Measurements from ENCODE around the gene CUEDC2.
"Not testable (repeated sequence)": the region's sequence is repeated elsewhere in the genome, so short reads cannot be mapped to it uniquely, and the experiment has no call there.

CUEDC2 gene

DNA sequence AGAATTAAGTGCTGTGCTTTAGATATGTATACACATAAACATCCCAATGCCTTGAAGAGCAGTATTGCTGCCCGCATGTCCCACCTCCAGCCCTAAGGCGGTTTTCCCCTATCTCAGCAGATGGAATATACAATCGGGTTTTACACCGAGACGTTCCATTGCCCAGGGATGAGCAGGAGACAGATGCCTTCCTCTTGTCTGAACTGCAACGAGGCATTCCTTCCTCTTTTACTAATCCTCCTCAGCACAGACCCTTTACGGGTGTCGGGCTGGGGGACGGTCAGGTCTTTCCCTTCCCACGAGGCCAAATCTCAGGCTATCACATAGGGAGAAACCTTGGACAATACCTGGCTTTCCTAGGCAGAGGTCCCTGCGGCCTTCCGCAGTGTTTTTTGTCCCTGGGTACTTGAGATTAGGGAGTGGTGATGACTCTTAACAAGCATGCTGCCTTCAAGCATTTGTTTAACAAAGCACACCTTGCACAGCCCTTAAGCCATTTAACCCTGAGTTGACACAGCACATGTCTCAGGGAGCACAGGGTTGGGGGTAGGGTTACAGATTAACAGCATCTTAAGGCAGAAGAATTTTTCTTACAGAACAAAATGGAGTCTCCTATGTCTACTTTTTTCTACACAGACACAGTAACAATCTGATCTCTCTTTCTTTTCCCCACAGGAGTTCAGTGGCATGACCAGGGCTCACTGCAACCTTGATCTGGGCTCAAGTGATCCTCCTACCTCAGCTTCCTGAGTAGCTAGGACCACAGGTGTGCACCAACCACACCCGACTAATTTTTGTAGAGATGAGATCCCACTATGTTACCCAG, 22.5 kb upstream of the CUEDC2 start:
- DNase-seq, result not testable (repeated sequence)

DNA sequence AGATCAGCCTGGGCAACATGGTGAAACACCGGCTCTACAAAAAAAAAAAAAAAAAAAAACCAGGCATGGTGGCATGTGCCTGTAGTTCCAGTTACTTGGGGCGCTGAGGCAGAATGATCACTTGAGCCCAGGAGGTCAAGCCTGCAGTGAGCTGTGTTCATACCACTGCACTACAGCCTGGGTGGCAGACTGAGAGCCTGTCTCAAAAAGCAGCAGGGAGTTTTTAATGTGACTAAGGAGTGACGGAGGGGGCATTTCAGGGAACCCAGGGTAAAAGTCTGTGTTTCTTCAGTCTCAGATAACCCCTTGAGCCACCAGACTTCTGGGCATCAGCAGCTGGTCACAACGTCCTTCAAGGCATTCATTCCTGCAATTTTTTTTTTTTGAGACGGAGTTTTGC, 21.1 kb upstream of the CUEDC2 start:
- no peak for DNase-seq

DNA sequence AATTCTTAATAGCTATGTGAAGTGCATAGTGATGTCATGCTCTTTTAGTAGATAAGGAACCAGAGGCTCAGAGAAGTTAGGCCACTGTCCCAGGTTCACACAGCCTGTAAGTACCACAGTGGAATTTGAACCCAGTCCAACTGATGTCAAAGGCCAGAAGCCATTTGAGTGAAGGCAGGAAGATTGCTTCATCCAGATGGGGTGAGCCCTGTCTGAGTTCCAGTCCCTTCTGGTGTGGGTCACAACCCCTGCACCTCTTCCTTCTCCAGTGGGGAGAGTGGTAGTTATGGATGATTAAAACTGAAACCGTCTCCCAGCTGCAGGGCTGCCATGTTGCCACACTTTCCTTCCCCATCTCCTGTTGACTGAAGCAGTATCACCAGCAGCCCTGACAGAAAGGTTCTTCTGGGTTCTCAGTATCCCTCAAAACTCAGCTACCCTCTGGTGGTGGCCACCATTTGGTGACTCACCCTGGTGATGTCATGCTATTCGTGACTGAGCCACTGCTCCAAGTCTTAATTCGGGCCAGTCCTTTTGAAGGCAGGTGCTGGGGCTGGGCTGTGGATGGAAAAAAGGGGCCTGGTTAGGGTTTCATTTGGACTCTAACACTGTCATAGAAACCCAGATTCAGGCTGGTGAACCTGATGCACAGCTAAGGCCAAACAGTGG, 20.4 kb upstream of the CUEDC2 start:
- no peak for DNase-seq

DNA sequence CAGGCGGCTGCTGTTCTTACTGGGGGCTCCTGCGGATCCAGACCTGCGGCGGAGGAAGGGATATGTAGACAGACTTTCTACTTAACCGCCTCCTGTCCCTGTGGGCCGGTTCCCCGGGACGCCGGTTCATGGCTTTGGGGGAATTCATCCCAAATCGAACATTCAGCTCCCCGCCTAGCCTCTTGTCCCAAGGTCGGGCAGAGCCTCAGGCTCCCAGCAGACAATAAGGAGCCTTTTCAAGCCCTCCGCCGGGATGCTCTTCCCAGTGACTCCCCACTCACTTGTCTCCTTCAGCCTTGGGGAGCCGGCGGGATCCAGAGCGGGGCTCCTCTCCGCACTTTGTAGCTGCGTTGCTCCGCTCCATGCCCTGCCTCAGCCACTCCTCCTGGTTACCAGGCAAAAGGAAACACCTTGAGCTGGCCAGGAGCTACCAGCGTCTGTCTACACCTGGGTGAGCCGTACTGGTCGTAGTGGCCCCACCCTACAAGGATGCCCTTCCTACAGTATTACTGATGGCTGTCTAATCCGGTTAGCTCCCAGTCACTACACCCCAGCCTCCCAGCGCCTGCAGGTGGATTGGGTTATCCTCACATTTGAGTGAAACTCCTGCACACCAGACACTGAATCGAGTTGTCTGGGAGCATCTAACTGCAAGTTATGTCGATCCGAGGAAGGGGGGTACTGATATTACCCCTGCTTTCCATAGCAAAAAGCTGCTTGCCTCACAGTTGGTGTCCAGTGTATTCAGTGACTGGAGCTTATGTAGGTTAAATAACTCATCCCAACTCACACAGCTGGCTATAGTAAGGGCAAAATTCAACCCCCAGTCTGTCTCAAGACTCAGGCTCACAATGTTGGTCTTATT, 19.0 kb upstream of the CUEDC2 start, which contains the start of gene C10orf95:
TSS of gene C10orf95 (minus strand) at position 439 of the 865 bp plus-strand sequence. CDS start 450 bp downstream, outside the sequence.
- DNase-seq, result no peak

DNA sequence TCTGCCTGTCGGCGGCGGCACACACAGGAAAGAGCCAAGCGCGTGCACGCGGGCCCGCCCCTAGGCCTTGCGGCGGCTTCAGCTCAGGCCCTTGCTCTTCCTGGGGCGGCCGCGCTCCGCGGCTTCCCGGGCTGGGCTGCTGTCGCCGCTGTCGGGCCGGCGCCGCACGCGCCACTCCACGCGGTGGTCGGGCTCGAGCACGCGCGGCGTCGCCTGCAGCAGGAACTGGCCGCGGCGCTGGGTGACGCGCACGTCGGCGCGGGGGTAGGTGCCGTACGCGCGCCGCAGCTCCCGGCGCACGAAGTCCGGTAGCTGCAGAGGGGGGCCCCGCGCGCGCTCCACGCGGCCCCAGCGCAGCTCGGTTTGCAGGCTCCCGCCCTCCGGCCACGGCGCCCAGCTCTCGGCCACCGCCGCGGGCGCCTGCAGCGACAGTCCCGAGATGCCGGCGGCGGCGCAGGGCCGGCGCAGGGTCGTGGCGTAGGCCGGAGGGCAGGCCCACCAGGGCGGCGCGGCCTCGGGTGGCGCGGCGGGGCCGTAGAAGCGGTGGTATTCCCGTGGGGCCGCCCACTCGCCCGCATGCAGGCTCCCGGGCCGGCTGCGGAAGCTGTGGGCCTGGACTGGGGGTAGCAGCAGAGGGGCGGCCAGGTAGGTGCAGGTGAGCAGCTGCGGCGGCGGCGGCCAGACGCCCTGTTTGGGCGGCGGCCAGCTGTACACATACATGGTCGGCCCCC, 18.2 kb upstream of the CUEDC2 start:
- peak; percentile 44 to 87 (median 66) for DNase-seq

DNA sequence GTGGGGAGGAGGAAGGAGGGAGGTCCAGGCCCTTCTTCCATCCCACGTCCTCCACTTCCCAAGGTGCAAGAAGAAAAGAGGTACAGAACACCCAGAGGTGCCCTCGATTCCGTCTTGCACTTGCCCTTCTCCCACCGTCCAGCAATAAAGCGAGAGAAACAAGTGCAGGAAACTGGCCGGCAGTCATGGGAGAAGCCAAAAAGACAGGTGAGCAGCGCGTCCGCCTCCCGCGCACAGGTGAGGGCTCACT, 17.7 kb upstream of the CUEDC2 start:
- no peak for DNase-seq

DNA sequence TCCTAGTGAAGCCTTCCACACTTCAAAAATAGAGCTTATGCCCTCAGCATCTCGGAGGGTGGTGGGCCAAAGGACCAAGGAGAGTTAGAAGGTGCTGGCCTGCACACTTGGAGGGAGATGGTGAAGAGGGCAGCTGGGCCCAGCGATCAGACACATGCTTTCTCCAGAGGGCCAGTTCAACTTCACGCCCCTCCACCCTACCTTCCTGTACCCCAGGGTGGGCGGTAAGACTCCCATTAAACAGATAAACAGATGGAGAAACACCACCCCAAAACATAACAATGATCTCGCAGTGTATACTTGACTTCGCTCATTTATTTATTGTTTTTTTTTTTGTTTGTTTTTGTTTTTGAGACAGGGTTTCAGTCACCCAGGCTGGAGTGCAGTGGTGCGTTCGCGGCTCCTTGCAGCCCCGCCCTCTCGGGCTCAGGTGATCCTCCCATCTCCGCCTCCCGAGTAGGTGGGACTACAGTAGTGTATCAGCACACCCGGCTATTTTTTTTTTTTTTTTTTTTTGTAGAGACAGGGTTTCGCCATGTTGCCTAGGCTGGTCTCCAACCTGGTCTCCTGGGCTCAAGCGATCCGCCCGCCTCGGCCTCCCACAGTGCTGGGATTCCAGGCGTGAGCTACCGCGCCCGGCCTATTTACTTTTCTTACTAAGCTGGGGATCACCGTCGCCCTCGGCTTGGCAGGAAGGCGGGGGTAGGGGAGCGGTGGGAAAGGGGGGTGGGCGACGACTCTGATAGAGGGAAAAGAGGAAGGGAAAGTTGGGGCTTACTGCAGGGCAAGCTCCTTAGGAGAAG, 17.1 kb upstream of the CUEDC2 start:
- DNase-seq, result peak; percentile 42 to 81 (median 56)

DNA sequence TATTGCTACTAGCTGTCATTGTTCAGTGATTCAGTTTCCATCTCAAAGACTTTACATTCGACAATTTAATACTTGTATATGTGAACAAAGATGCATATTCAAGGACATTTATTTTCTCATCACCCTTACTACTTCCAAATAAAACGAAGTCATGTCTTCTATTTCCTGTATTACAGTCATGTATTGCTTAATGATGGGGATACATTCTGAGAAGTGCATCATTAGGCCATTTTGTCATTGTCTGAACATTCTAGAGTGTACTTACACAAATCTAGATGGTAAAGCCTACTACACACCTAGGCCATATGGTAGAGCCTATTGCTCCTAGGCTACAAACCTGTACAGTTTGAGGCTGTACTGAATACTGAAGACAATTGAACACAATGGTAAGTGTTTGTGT, 12.5 kb upstream of the CUEDC2 start:
- no peak for DNase-seq

DNA sequence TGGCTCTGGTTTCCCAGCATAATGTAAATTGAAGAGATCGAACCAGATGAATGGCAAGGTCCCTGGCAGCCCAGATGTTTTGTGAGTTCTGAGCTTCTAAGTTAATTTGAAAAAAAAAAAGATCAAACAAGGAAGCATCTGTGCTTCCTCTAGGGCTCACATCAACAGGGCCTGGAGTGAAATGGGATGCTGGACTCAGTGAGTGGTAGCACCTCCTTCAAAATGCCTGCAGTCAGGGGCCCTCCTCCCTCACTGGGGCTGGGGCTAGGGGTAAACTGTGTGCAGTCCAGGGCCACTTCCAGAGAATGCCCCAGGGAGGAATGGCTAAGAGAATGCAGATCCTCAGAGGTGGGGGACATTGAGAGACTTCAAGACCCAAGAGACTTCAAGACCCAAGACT, 6.0 kb upstream of the CUEDC2 start:
- DNase-seq, result no peak

DNA sequence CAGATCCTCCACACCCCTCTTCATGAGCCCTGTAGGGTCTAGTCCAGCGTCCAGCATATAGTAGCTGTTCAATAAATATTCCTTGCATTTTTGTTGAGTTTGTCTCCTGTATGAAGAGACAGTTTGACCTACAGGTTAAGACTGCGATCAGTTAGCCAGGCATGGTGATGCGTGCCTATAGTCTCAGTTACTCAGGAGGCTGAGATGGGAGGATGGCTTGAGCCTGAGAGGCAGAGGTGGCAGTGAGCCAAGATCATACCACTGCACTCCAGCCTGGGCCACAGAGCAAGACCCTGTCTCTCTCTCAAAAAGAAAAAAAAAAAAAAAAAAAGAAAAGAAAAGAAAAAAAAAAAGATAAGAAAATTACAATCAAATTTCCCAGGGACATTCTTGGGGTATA, 5.1 kb upstream of the CUEDC2 start:
- DNase-seq, result no peak

DNA sequence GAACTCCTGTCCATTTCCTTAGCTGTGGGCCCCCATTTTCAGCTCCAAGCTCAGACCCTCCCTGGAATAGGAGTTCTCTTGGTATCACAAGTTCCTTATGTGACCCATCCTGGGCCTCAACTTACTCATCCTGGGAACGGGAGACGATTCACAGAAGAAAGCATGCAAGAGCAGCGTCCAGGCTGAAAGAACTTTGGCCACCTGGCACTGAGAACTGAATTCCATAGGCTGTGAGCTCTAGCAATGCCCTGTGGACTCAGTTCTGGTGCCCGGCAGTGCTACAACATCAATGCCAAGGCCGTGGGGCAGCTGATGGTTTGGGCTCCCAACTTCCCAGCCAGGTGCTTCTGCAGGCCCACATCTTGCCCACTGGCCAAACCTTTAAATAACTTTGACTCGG, 3.9 kb upstream of the CUEDC2 start:
- DNase-seq, result no peak

DNA sequence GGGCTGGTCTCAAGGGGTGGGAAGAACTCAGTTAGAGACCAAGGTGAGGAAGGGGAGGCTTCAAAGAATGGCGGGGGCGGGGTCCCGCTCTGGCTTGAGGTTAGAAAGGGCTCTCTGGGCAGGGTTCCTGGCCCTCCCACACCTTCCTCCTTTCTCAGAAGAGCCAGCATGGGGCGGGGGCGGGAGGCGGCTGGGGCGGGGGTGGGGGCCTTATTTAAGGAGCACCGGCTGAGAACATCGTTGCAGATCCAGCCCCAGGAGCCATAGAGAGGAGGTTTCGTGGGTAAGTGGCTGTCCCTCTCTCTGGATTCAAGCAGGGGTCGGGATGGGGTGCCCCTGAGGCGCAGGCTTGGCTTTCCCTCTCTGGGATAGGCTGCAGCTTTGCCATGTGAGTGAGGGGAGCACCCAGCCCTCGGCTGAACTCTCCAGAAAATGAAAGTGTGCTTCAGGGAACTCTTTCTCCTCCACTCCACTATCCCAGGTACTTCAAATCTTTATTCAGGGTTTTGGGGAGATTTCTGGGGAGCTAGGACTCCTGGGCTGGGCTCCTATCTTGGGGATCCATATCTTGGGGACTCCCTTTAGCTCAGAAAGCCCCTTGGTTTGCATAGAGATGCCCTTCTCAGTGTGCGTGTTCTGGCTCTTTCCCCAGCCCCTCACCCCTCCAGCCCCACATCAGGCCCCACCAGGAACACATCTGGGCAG, 3.3 kb upstream of the CUEDC2 start:
- no peak for DNase-seq

DNA sequence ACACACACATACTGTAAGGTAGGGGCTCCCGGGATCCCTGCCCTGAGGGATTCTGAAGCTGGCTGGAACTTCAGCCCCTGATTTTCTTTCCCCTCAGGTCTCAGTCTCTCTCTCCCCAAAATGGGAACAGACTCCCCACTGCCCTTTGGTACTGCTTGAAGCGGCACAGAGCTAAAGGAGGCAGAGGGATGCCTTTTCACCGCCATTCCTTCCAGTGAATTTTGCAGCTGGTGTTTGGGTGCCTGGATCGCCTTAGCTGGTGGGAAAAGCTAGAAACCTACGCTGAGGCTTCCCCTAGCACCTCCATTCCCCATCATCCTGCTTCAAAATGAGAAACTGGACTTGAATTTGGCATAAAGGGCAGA, 2.7 kb upstream of the CUEDC2 start:
- DNase-seq, result no peak

DNA sequence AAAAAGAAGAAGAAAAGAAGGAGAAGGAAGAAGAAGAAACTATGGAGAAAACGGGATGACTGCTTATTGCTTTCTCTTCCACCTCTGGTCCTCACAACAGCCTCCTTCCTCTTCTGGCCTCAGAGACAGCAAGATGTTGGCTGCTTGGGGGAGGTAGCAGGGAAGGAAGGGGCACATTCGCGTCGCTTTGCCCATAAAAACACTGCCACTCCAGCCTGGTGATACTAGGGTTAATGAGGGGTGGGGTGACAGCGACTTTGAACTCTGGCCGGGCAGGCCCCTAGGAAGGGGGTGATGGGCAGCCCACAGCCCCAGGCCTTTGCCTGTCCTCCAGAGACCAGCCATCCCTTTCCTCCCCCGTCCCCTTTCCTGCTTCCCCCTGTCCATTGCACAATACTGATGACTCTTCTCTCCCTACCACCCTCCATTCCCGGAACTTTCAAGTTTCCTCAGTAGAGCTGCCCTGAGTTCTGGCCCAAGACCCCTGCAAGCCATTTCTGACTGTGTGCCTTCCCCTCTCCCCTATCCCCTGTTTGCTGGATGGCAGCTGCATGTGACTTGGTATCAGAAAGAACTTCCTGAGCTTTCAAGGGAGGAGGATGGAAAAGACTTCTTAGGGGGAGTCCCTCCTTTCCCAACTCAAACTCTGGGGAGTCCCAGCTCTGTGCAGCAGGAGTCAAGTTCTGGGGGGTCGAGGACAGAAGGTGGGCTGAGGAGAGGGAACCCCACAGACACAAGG, 2.2 kb upstream of the CUEDC2 start:
- no peak for DNase-seq

DNA sequence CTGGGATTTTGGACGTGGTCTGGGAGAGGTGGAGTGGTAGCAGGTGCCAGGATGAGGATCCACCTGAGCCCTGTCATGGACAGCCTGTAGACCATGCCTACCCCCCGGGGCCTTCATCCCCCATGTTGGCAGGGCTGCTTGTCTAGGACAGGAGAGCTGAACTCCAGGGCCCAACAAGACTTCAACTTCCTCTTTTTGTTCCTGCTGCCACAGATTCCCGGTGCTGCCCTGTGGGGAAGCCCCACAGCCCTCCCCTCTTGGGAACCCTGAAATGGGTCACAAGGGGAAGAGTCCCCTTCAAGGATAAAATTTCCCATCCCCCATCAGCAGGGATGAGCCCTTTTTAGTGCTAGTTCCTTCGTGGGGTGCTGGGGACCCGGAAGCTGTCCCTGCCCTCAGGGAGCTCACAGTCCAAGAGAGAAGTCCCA, 1.3 kb upstream of the CUEDC2 start:
- no peak for DNase-seq

DNA sequence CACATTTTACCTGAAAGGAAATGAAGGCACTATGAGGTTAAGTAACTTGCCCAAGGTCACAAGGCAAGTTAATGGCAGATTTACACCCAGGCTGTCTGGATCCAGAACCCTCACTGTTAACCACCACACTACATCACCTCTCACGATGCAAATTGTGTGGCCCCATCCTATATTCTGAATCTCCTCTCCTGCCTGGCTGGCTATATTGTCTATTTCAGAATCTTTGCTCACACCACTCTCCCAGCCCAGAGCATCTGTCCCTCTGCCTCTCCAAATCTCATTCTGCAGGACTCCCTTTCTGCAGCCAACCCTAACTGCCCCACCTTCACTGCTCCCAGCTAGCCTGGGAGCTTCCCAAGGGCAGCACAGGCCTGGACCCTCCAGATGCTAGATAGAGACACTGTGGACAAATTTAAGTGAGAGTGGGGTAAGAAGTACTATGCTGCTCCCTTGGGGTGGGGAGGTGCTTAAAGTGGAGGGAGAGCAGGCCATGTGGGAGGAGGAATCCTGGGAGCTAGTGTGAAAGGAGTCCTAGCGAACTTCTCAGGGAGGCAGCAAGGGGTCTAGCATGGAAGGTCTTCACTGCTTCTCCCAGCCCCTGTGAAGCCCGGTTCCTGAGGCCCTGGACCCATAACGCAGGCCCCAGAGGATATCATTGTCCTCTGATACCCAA, 786 bp downstream of the CUEDC2 start:
- no peak for DNase-seq

DNA sequence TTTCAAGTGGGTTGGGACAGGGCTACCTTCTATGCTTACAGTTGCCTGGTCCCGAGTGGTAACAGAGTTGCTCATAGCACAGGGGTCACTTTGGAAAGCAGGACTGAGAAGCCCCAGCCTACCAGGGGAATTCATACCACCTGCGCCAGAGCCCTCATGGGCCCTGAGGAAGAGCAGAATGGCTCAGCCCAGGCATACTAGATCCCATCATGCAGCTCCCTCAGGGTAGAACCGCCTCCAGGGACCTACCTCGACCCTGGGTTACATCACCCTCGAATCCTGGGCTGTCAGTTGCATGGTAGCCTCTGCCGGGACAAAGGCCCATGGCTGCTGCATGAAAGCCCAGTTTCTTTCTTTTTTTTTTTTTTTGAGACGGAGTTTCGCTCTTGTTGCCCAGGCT, 2.9 kb downstream of the CUEDC2 start:
- no peak for DNase-seq

DNA sequence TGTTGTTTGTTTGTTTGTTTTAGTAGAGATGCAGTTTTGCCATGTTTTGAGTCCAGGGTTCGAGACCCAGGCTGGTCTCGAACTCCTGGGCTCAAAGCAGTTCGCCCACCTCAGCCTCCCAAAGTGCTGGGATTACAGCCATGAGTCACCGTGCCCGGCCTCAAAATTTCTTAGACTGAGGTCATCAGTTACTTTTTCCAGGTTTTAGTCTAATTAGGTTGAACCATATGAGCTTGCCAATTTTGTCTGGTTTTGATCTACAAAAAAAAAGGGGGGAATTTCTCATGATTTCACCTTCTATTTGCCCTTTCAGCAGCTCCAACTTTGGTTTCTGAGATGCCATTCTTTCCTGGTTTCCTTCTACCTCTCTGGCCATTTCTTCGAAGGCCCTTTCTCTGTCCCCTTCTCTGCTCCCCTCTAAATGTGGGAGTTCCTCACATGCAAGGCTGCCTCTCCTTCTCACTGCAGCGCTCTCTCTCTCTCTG, 5.5 kb downstream of the CUEDC2 start:
- no peak for DNase-seq

DNA sequence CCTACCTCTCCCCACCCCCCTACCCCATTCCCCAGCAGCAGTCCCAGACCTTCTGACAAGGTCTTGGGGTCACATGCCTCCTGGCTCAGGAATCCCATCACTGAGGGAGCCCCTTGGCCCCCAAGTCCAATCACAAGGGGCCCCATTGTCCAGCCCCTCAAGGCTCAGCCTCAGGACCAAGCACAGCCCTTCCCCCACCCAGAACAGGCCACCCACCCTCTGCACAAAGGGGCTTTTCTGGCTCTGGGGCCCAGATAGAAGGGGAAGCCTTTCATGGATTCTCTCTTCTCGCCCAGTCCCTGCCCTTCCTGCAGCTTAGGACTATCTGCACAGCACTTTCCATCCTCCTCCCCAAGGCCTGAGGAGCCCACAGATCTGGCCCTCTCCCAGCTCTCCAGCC, 6.9 kb downstream of the CUEDC2 start:
- DNase-seq, result no peak

DNA sequence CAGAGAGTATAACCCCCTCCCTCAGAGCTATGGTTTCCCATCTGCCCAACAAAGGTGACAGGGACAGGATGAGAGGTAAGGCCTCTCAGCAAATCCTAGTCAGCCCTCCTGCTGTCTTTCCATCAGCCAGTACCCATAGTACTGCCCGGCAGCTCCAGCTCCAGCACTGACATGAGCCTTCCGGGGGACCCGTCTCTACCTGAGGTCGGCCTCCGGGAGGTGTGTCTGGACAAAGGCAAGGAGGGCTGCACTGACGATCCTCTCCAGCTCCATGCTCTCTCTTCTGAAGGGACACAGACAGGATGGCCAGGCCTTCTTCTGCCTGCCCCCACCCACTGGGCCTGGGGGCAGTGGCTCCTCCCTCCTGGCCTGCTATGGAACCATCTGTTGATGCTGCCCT, 7.5 kb downstream of the CUEDC2 start:
- DNase-seq, result no peak
